Superior temporal gyrus (tissue), 1 donor: ENCODE measurements around the gene KCNK15.
A peak's percentile ranks its signal among the peaks of the same experiment; 100 is the strongest.

Experiments
- DNase-seq: peaks from one replicate; pipeline ENCODE4 v3.0.0-alpha.2; 2016; ENCODE audit errors: extremely low spot score

The KCNK15 gene

DNA sequence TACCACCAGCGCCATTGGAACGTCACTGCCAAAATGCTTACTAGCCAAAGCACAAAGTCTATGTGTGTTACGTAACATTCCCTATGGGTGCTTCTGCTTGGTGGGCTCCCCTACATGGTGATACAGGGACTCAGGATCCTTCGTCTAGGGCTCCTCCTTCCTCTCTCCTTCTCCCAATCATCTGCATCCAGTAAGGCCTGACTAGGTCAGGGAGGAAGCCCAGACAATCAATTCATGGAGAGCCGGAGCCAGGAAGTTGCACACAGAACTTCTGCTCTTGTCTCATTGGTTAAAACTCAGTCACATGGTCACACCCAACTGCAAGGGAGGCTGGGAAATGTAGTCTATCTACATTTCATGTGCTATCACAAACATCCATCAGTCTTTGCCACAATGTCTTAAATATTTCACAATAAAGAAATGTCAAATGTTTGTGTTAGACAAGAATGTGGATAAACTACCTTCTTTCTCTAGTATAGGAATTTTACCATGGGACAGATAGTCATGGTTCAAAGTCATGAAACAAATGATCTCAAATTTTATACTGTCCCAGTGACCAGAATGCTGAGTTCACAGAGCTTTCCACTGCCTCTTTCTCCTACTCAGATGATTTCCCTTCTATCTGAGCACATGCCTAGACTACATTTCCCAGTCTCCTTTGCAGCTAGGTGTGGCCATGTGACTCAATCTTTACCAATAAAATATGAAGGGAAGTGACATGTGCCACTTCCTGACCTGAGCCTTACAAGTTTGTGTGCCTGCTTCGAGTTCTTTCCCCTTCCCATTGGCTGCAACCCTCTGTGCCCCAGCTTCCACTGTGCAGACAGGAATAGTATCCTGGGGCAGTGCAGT is 9.3 kb upstream of the KCNK15 start:
- peak; percentile 95 for DNase-seq

DNA sequence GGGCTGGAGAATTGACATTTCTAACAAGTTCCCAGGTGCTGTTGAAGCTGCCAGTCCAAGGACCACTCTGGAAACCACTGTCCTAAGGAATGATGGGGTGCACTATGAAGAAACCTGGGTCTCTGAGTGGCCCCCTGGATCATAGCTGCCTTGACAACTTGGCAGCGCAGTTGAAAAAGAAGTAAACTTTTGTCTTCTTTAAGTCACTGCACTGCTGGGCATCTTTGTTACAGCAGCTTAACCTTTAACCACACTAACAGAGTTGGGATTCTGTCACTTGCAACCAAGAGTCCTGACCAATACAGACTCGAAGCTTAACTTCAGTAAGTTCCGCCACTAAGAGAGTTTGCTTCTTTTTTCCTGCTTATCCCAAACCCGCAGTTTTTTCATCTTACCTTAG is 8.5 kb upstream of the KCNK15 start:
- DNase-seq = no peak

DNA sequence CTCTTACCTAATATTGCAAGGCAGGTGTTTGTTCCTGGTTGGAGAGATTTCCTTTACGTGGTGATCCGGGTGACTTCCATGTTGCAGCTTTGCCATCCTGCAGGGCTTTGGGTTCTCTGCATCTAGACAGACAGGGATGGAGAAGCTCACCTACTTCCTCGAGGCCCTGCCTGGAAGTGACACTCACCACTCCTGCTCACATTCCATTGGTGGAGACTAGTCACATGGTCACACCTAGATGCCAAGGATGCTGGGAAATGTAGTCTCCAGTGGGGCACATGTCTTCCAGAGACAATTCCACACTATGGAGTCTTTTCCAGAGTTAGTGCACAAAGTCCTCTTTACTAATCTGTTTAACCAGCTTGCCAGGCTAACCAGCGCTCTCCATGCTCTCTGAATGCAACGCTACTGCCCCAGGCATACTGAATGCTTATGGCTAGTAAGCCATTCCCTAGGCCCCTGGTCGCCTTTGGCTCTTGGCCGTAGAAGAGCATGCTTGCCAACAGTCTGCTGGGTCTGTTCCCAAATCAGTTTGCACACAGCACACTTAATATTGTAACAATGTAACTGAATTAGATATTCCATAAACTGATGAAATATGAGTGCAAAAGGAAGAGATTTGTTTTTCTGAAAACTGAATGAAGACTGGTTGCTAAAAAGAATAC is 6.7 kb upstream of the KCNK15 start:
- DNase-seq = peak; percentile 95

DNA sequence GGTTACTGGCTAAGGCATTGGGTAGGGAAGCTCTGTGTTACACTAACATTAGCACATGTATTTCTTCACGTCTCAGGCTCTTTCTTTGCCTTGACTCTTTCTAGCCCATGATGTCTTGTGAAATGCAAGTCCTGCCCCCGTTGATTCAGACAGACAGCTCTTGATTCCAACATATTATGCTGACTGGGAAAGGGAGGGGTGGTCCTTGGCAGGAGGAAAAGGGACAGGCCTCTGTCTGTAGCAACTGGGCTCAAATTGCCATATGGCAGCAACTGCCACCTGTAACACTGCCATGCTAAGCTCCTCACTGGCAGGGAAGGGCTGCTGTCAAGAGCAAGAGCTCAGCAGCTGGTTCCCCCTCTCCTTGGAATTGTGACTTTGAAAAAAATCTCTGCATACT is 5.7 kb upstream of the KCNK15 start:
- DNase-seq = no peak

DNA sequence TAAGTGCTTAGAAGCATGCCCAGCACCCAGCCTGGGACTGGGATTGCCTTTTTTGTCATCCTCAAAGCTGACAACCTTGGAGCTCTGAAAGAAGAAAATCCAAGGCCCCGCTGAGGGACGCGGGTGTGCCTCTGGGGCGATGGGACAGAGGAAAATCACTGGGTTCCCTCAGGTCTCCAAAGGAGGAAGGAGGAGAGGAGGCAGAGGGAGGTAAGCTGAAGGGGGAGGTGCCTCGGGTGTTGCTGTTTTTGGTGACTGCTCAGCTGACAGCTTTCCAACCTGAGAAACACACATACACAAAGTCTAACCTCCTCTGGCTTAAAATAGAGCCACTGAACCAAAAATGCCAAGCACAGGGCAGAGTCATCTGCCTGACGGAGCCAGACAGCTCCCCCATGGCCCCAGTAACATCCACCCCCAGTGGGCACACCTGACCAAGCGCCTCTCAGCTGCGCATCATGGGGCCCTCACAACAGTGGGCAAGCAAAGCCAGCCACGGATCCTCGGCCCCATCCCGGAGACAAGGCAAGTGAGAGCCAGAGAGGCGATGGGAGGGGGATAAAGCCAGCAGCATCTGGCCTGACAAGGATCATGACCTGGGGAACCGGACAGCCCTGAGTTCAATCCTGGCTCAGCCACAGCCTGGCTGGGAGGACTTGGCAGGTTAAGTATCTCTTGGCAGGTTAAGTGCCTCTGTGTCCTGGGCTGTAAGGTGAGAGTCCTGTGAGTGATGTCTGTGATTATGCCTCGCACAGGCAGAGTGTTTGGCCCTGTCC is 3.2 kb upstream of the KCNK15 start:
- DNase-seq = peak; percentile 12

DNA sequence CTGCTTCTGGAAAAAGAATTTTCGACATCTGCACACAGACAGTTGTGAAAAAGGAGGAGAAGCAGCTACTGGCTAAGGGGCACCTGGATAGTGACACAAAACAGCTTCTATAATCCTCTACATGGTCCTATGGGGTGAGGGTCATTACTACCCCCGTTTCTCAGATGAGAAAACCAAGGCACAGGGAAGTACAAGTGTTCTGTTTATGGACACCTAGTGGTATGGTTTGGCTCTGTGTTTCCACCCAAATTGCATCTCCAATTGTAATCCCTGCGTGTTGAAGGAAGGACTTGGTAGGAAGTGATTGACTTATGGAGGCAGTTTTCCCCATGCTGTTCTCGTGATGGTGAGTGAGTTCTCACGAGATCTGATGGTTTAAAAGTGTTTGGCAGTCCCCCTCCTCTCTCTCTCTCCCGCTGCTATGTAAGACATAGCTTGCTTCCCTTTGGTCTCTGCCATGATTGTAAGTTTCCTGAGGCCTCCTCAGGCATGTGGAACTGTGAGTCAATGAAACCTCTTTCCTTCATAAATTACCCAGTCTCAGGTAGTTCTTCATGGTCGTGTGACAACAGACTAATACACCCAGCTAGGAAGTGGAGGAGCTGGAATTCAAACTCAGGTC is 2.5 kb upstream of the KCNK15 start:
- DNase-seq = no peak

DNA sequence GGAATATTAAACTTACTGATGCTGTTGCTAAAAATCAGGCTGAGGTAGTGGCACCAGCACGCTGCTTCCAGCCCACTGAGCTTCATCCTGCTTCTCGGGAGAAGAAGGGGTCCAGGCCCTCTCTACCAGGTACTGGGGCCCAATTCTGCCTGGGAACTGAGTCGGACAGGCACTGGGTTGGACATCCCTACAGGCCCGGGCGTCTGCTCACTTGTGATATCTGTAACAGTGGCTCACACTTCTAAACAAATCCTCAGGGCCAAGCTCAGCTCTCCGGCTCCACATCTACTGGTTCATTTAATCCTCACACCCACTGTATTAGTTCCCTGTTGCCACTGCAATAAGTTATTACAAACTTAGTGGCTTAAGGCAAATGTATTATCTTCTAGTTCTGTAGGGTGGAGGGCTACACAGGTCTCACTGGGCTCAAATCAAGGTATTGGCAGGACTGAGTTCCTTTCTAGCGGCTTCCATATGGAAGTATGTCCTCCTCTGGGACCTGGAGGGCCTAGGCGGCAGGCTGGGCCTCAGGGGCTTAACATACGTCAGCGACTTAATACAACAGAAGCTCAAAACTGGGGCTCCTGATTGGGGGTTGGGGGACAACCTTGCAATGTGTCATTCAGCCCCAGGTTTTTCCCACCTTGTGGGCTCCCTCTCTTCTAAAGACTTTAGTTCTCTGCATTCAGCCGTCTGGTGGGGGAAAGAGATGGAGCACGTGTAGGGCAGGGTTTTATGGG is 1.6 kb upstream of the KCNK15 start:
- DNase-seq = no peak

DNA sequence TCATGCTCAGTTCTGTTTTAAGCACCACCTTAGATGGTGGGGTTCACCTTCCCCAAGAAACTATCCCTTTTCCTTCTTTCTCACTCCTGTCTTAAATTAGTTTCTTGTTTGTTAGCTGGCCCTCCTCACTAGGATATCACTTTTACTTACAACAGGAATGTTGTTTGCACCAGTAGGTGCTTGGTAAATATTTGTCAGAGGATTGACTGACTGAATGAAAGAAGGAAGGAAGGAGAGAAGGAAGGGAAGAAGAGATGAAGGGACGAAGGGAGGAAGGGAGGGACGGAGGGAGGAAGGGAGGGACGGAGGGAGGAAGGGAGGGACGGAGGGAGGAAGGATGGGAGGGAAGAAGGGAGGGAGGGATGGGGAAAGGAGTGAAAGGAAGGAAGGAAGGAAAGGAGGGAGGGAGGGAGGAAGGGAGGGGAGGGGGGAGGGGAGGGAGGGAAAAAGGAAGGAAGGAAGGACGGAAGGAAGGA is 505 bp upstream of the KCNK15 start:
- no peak for DNase-seq

DNA sequence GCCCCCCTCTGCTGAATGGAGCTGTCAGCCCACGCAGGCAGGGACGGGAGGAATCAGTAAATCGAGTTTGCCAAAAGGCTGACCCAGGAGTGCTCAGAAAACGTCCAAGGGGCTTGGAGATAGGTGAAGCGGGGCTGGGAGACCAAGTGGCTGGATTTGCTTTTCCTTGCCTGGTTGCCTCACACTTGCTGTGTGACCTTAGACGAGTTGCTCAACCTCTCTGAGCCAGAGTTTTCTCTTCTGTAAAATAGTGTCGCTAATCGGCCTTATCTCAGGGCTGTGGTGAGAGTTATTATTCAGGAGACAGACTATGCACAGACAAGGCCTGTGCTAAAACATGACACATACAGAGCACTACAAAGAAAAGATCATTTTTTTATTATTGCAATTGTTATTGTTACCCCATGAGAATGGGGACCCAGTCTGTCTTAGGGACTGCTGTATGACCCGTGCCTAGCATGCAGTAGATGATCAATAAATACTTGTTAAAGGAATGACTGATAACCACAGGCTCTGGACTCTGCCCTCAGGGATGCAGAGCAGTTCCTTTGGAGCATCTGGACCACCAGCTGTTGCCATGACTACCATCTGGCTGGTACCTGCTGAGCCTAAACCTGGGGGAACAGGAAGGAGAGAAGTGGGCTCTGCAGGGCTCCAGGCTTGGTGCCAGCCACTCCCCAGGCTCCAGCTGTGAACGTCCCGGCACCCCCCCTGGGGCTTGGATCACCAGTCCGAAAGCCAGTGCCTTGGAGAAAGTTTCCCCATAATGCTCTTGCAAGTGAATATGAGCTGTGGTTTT is 901 bp downstream of the KCNK15 start:
- DNase-seq = no peak

DNA sequence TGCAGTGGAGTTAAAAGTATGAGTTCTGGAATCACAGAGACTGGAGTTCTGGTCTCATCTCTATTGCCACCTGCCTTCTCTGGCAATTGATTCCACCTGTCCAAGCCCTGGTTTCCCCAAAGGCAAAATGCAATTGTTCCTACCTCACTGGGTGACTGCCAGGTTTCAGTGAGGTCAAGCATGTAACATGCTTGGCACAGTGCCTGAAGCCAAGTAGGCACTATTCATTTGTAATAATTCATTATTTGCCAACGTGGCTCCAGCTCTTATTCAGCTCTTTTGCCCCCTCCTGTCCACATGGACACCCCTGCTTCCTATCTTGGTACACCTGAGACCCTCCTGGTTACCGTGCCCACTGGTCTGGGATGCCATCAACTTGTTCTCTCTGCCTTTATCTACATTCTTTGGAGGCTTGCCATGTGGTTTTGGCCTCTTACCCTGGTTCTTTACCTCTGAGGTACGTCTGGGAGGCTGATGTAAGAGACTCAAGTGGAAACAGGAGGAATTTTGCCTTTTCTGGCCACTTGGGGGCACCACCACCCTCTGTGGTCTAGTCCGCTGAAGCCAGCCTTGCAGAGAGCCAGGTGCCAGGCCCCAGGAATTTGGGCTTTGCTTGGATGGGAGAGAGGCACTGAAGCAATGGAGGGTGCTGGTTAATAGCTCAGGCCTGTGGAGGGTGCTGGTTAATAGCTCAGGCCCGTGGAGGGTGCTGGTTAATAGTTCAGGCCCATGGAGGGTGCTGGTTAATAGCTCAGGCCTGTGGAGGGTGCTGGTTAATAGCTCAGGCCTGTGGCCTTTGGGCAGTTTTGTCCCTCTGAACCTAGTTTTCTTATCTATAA is 1.7 kb downstream of the KCNK15 start:
- peak; percentile 89 for DNase-seq

DNA sequence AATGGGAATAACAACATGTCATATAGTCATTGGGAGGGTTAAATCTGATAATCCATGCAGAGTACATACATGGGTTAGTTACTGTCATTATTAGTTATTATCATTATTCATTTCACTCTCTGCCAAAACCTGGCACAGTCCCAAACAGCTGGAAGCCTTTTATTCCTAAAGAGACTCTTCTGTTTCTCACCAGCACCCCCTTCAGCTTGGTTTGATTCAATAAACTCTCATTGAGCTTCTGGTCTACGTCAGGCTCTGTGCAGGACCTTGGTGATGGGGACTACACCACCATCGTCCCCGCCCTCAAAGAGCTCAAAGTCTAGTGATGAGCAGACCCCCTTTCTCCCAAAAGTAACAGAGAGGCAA is 2.3 kb downstream of the KCNK15 start:
- DNase-seq = peak; percentile 33

DNA sequence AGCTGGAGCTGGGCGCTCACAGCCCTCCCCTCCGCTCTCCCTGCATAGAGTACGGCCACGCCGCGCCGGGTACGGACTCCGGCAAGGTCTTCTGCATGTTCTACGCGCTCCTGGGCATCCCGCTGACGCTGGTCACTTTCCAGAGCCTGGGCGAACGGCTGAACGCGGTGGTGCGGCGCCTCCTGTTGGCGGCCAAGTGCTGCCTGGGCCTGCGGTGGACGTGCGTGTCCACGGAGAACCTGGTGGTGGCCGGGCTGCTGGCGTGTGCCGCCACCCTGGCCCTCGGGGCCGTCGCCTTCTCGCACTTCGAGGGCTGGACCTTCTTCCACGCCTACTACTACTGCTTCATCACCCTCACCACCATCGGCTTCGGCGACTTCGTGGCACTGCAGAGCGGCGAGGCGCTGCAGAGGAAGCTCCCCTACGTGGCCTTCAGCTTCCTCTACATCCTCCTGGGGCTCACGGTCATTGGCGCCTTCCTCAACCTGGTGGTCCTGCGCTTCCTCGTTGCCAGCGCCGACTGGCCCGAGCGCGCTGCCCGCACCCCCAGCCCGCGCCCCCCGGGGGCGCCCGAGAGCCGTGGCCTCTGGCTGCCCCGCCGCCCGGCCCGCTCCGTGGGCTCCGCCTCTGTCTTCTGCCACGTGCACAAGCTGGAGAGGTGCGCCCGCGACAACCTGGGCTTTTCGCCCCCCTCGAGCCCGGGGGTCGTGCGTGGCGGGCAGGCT is 4.6 kb downstream of the KCNK15 start:
- DNase-seq = no peak

DNA sequence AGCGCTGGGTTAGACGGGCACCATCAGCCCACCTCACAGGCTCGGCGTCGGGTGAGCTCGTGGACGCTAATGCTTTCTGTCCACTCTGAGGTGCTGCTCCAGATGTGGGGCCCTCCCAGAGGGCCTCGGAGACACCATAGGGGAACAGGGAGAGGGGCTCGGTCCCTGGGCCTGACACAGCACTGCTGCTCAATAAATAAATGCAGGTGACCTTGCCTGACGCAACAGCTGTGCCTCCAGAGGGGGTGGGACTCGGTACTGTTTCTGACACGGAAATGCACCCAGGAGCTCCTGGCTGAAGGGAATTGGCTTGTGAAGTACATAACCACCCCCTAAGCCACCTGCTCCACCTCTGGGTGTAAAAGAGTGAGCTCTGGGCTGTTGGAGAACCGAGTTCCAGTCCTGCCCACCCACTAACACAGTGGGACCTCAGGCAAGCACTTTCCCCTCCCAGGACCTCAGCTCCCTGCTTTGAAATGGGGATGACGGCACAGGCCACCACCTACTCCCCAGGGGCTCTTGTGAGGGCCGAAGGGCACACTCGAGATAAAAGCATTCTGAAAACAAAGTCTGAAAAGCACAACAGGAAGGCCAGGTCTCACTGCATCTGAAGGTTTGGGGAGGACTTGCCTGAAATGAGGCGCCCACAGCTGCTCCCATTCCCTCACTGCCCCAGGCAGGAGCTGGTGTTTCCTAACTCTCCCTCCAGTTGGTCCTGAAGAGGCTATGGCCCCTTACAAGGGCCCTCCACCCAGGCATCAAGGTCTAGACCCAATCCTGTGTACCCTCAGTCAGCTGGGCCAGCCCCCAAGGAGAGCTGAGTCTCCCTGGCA is 6.7 kb downstream of the KCNK15 start:
- DNase-seq = no peak

DNA sequence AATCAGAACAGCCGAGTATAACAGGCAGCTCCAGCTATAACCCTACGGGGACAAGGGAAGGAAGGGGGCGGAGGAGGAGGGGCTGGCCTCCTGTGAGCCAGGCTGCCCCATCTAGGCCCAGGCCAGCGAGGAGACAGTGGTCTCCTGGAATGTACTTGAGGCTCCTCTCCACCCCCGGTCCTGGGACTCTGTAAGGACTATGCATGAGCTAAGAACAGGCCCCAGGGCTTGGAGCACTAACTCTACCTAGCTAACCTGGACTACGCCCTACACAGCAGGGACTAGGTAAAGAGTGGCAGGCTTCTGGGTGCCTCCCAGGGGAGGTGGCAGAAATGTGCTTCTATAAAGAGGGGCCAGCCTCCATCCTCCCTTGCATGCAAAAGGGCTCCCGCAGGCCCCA is 8.9 kb downstream of the KCNK15 start:
- no peak for DNase-seq

DNA sequence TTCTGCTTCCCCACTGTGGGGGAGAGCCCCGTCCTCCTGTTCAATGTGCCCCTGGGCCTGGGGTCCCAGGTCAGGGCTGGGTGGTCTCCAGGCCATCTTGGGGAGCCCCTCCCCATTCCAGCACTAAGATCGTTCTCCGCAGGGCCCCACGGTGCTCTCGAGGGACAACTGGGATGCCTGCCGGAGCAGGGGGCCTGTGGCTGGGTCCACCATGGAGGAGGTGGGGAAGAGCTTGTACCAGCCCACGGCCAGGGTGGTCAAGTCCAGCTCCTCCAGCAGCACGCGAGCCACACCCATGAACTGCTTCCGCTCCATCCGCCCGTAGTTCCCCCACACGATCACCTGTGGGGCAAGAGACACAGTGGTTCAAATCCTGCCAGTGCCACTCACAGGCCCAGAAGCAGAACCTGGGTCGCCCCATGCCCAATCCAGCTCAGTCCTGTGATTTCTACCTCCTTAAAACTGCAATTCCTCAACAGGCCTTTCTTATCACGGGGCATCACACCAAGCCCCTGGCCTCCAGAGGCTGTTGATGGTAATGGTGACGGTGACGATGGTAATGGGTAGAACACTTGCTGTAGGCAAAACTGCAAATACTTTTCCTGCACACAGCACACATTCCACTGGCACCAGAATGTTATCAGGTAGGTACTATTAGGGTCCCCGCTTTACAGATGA is 10.5 kb downstream of the KCNK15 start:
- DNase-seq = no peak

DNA sequence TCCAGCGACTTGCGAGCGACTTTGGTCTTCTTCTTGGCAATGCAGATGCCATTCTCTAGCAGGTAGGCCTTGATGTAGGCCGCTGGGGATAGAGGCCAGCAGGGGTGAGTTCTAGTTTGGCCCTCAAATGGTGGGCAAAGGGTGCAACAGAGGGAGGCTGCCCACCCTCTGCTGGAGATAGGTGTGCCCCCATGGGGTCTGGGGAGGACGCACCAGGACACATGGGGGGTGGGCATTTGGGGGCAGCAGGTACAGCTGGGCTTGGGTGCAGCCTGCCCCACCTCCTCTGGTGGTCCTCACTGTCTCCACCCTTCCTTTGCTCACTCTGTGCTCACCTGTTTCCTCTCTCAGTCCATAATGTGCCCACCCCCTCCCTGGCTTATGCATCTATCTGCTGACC is 11.3 kb downstream of the KCNK15 start:
- no peak for DNase-seq
